Naive thymus-derived CD4-positive, alpha-beta T cell (primary cell): Measurements from ENCODE around the gene RETREG3. TPM values are rescaled to one million over a fixed set of nuclear protein-coding genes. Genes with fewer than 3 reads are reported as not detected.

Experiments used
- ATAC-seq: fragments of 150-1000 bp; cut with Tn5 transposase; 2 replicates; pipeline ENCODE4 v1.10.0; 2021; ENCODE audit warnings: mild to moderate bottlenecking, moderate library complexity
- CTCF ChIA-PET: fragments of 350-600 bp; sonication (Branson Sonifier 250); formaldehyde crosslinking; loops from one replicate; lab custom pipeline; 2021; ENCODE audit warnings: antibody characterized with exemption; lab: Charles Lee
- POLR2A ChIA-PET: fragments of 350-600 bp; sonication (Branson Sonifier 250); formaldehyde crosslinking; loops from one replicate; lab custom pipeline; 2021; ENCODE audit warnings: antibody characterized with exemption, inconsistent platforms; lab: Charles Lee
- DNase-seq, 9 donors: peaks; one replicate each; pipeline versions ENCODE4 v3.0.0 to v3.0.0-alpha.2; 2020 to 2022; ENCODE audit warnings: mixed read lengths in 1 of 9
- H3K27ac ChIP-seq: one replicate; pipeline ENCODE4 v1.7.0; 2013; ENCODE audit warnings: mild to moderate bottlenecking, low read depth, low read length, moderate library complexity
- H3K27me3 ChIP-seq, 2 donors: one replicate each; pipeline ENCODE4 v1.7.0; 2013; ENCODE audit warnings: low read length in 2 of 2, mild to moderate bottlenecking in 2 of 2, moderate library complexity in 2 of 2; ENCODE audit not compliant: control insufficient read depth in 2 of 2, insufficient read depth in 2 of 2
- H3K36me3 ChIP-seq, 3 experiments: 1 replicate in 2 of 3; 2 replicates in 1 of 3; pipeline ENCODE4 v1.7.0; 2013; ENCODE audit warnings: low read length in 3 of 3, mild to moderate bottlenecking in 3 of 3, moderate library complexity in 1 of 3; ENCODE audit not compliant: insufficient read depth in 3 of 3, control insufficient read depth in 2 of 3
- H3K4me1 ChIP-seq, 2 donors: one replicate each; pipeline ENCODE4 v1.7.0; 2013; ENCODE audit warnings: low read length in 2 of 2, mild to moderate bottlenecking in 2 of 2, moderate library complexity in 1 of 2; ENCODE audit not compliant: control insufficient read depth in 2 of 2, insufficient read depth in 2 of 2
- H3K4me3 ChIP-seq: 2 replicates; pipeline ENCODE4 v1.7.0; 2013; ENCODE audit warnings: mild to moderate bottlenecking, low read length
- H3K9me3 ChIP-seq, 3 experiments: 1 replicate in 2 of 3; 2 replicates in 1 of 3; pipeline ENCODE4 v1.7.0; 2013; ENCODE audit warnings: low read length in 3 of 3; ENCODE audit not compliant: control insufficient read depth in 2 of 3
- H3K27ac Mint-ChIP-seq, 9 donors: one replicate each; pipeline ENCODE4 v1.8.0; 2020 to 2022; ENCODE audit warnings: mixed read lengths in 9 of 9, mild to moderate bottlenecking in 8 of 9, moderate library complexity in 5 of 9, inconsistent platforms in 2 of 9
- H3K27me3 Mint-ChIP-seq, 5 donors: one replicate each; pipeline ENCODE4 v1.8.0; 2021 to 2022; ENCODE audit warnings: mixed read lengths in 5 of 5, mild to moderate bottlenecking in 1 of 5
- H3K36me3 Mint-ChIP-seq, 5 donors: one replicate each; pipeline ENCODE4 v1.8.0; 2020 to 2022; ENCODE audit warnings: mixed read lengths in 5 of 5, mild to moderate bottlenecking in 3 of 5, inconsistent platforms in 1 of 5
- H3K4me1 Mint-ChIP-seq, 7 donors: one replicate each; pipeline ENCODE4 v1.8.0; 2020 to 2022; ENCODE audit warnings: mixed read lengths in 7 of 7, mild to moderate bottlenecking in 3 of 7, inconsistent platforms in 1 of 7
- H3K4me3 Mint-ChIP-seq, 10 donors: one replicate each; pipeline ENCODE4 v1.8.0; 2020 to 2022; ENCODE audit warnings: mild to moderate bottlenecking in 10 of 10, mixed read lengths in 10 of 10, moderate library complexity in 6 of 10, inconsistent platforms in 2 of 10
- H3K9me3 Mint-ChIP-seq, 11 donors: one replicate each; pipeline ENCODE4 v1.8.0; 2020 to 2022; ENCODE audit warnings: mixed read lengths in 11 of 11, mild to moderate bottlenecking in 4 of 11, inconsistent platforms in 1 of 11, moderate library complexity in 1 of 11
- intact Hi-C, 2 donors: fragments of 100-400 bp; cut with micrococcal nuclease; formaldehyde crosslinking; loops; one replicate each; pipeline ENCODE4 v1.15.1; 2023
- polyA plus RNA-seq, 2 donors: library from polyadenylated mRNA; unstranded; fragments of 300-500 nt; fragmentation: Illumina TruSeq; gene quantifications; one replicate each; pipeline ENCODE4 v1.2.3, GENCODE V29; 2021
- total RNA-seq, 6 experiments: library from RNA in 5 of 6; stranded (reverse) in 5 of 6; gene quantifications; 1 replicate in 5 of 6; 2 replicates in 1 of 6; pipeline ENCODE4 v1.2.3 and lab custom pipeline; 2021 to 2026

The RETREG3 gene
- total and polyA plus RNA-seq, 7 experiments from 2014 or later, result 53.3 to 136 (median 124) TPM

DNA sequence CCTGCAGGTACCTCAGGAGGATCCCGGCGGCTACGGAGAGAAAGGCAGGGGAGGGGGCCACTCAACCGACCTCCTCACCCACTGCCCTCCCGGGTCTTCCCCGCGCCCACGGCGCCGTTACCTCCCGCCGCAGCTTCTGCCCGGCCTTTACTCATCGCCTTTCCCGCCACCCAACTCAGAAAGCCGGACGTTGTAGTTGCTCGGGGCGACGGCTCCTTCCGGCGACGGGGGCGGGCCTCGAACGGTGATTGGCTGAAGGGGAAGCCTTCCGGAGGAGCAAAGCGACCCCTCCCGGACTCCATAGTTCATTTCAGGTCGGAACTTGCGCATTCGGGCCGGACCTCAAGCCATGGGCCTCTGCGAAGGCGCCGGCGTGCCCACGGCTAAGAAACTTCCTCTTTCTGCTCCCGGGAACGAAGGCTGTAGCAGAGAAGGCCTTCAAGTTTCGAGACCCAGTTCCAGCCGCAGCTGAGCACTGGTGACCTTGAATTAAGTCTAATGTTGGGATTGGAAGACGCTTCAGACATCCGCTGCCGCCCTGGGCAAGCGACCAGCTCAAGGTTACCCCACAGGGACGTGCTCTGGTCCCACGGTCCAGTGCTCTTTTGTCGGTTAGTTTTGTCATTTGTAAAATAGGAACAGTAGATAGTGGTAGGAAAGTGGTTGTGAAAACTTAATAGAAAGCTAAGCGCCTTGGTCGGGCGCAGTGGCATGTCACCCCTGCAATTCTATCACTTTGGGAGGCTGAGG lies 31.5 kb downstream of the RETREG3 start, which contains the start of gene PSMC3IP:
Gene PSMC3IP (minus strand): TSS at position 198 of the 750 bp plus-strand sequence. CDS start 43 bp downstream, at position 155.
- no peaks in the 10 kb centered on the region for H3K9me3 ChIP-seq
- Mint-ChIP-seq H3K4me3 (peak within 1 kb of the TSS; percentile 86 to 100 (median 96)), H3K4me1 (peaks cover 17 to 53% (median 40%) of the 10 kb centered on the region in 7 donors), H3K9me3 (no peaks in the 10 kb centered on the region), H3K27ac (peak within 1 kb of the TSS; percentile 86 to 99 (median 96)), H3K27me3 (no peaks in the 10 kb centered on the region), H3K36me3 (peaks cover 7 to 28% (median 16%) of the 10 kb centered on the region in 5 donors)
- peak; percentile 98 for ATAC-seq
- peaks cover 9 to 12% of the 10 kb centered on the region in 2 donors for H3K4me1 ChIP-seq
- peak; percentile 74 to 95 (median 85) for DNase-seq
- H3K27ac ChIP-seq, result peak within 1 kb of the TSS; percentile 87
- CTCF ChIA-PET, result interaction anchor here (0.6 to 2.9 kb wide), 25 partner anchors 10 to 985 kb away, joined by 3 to 30 read pairs (median 4); partner anchors contain the start of genes PLEKHH3, RETREG3, RPL27 and TUBG1
- POLR2A ChIA-PET, result interaction anchor here (0.7 to 4.2 kb wide), 15 partner anchors 8 to 783 kb away, joined by 3 to 28 read pairs (median 5); partner anchors contain the start of genes COASY, MLX, NAGLU and RETREG3
- no peaks in the 10 kb centered on the region for H3K27me3 ChIP-seq
- intact Hi-C loops, result loop anchor here (1.0 to 5.0 kb wide), 14 partner anchors 10 to 420 kb away; partner anchors contain the start of genes COASY (in 2 of the 2), RETREG3 (in 2 of the 2), TUBG1 (in 2 of the 2) and BECN1 (in 1 of the 2)
- peak within 1 kb of the TSS; percentile 96 for H3K4me3 ChIP-seq
- H3K36me3 ChIP-seq, result peaks cover 6 to 56% (median 19%) of the 10 kb centered on the region in 3 experiments

DNA sequence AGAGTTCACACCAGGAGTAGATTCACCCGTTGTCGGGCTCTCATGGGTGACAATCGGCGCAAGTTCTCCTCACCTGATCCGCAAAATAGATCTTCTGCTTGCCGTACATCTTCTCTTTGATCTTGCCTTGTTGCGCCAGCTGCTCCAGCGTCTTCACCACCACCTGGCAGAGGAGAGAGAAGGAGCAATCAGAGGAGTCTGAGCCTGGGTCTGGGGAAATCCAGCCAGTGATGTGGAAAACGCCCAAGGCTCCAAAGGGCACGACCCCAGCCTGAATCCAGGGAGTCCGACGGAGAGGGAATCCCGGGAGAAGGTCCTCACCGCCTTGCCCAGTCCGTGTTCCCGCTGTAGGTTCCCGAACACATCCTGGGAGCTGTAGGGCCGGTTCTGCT lies 32.0 kb downstream of the RETREG3 start:
- Histone ChIP-seq H3K36me3 (peaks cover 3 to 56% (median 17%) of the 10 kb centered on the region in 3 experiments), H3K4me1 (peaks cover 9 to 12% of the 10 kb centered on the region in 2 donors), H3K4me3 (peak overlapping the region; percentile 96), H3K27ac (peak overlapping the region; percentile 87), H3K27me3 (no peaks in the 10 kb centered on the region), H3K9me3 (no peaks in the 10 kb centered on the region)
- CTCF ChIA-PET, result interaction anchor here (0.7 to 2.8 kb wide), 5 partner anchors 9 to 314 kb away, joined by 3 to 17 read pairs (median 9); partner anchors contain the start of genes RETREG3 and TUBG1
- H3K9me3 Mint-ChIP-seq, result no peaks in the 10 kb centered on the region
- peak overlapping the region; percentile 58 to 97 (median 87) for H3K27ac Mint-ChIP-seq
- H3K36me3 Mint-ChIP-seq, result peaks cover 7 to 27% (median 13%) of the 10 kb centered on the region in 5 donors
- ATAC-seq, result no peak
- no peak for DNase-seq
- no peaks in the 10 kb centered on the region for H3K27me3 Mint-ChIP-seq
- intact Hi-C loops, result loop anchor here (1.0 to 5.0 kb wide), 9 partner anchors 10 to 420 kb away; partner anchors contain the start of genes COASY (in 1 of the 2), EZH1 (in 1 of the 2), MLX (in 1 of the 2) and RPL27 (in 1 of the 2)
- H3K4me3 Mint-ChIP-seq, result peak overlapping the region; percentile 75 to 99 (median 92)
- H3K4me1 Mint-ChIP-seq, result peaks cover 17 to 54% (median 40%) of the 10 kb centered on the region in 7 donors
- POLR2A ChIA-PET, result interaction anchor here (1.3 to 4.2 kb wide), 8 partner anchors 8 to 183 kb away, joined by 3 to 28 read pairs (median 8); partner anchors contain the start of genes COASY, MLX, RETREG3 and TUBG1

DNA sequence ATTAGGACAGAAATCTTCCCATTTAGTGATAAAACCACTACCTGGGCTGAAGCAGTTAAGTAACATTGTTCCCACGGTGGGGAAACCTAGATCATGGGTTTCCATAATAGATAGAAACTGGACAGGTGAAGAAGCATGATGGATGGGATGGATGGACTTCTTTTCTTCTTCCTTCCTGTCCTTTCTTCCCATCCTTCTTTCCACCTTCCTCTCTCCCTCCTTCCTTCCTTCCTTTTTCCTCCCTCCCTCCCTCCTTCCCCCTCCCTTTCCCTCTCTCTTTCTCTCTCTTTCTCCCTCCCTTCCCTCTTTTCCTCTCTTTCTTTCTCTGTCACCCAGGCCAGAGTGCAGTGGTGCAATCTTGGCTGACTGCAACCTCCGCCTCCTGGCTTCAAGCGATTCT lies 34.7 kb downstream of the RETREG3 start:
- ATAC-seq (no peak), DNase-seq (no peak)
- H3K9me3 ChIP-seq, result no peaks in the 10 kb centered on the region
- ChIA-PET POLR2A (interaction anchor here (0.6 to 1.9 kb wide), 2 partner anchors 9 to 106 kb away, joined by 3 to 4 read pairs; no protein-coding TSS in a partner anchor), CTCF (interaction anchor here (0.6 kb wide), 1 partner anchor 558 kb away, joined by 4 read pairs; no protein-coding TSS in a partner anchor)
- H3K4me1 ChIP-seq, result peaks cover 9 to 12% of the 10 kb centered on the region in 2 donors
- Mint-ChIP-seq H3K27ac (no peak overlapping the region), H3K4me3 (no peak overlapping the region), H3K9me3 (no peaks in the 10 kb centered on the region), H3K27me3 (no peaks in the 10 kb centered on the region), H3K4me1 (peaks cover 16 to 60% (median 35%) of the 10 kb centered on the region in 7 donors), H3K36me3 (peaks cover 7 to 37% (median 13%) of the 10 kb centered on the region in 5 donors)
- no peak overlapping the region for H3K4me3 ChIP-seq
- H3K27ac ChIP-seq, result no peak overlapping the region
- no peaks in the 10 kb centered on the region for H3K27me3 ChIP-seq
- H3K36me3 ChIP-seq, result peaks cover 21 to 60% (median 23%) of the 10 kb centered on the region in 3 experiments
- intact Hi-C loops, result no loop called here

DNA sequence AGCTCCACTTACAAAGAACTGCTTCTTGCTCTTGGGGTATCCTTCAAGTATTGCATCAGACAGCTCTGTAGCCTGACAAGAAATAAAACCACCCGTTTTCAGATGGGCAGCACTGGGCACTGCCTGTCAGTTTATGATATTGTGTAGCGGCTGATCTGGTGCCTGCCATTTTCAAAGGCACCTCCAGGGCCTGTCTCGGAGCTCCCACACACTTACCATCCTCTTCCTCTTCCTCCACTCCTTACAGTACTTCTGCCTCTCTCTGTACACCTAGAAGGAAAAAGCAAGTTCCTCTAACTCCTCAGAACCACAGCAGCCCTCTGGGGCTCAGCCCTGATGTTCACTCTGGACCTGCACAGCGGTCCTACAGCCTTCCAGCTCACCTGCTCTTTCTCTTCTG lies 36.1 kb downstream of the RETREG3 start:
- H3K27ac Mint-ChIP-seq, result peak overlapping the region in 2 of 9 donors; percentile 26 to 86
- peaks cover 19 to 56% (median 40%) of the 10 kb centered on the region in 7 donors for H3K4me1 Mint-ChIP-seq
- H3K36me3 Mint-ChIP-seq, result peaks cover 7 to 42% (median 13%) of the 10 kb centered on the region in 5 donors
- Histone ChIP-seq H3K9me3 (no peaks in the 10 kb centered on the region), H3K36me3 (peaks cover 21 to 70% (median 23%) of the 10 kb centered on the region in 3 experiments), H3K27me3 (no peaks in the 10 kb centered on the region), H3K27ac (no peak overlapping the region), H3K4me1 (peaks cover 6 to 9% of the 10 kb centered on the region in 2 donors), H3K4me3 (no peak overlapping the region)
- ChIA-PET POLR2A (interaction anchor here (1.6 kb wide), 1 partner anchor 11 kb away, joined by 4 read pairs; the partner anchor contains the start of gene COASY), CTCF (interaction anchor here (0.6 to 1.6 kb wide), 2 partner anchors 9 to 96 kb away, joined by 3 read pairs; no protein-coding TSS in a partner anchor)
- no peak for ATAC-seq
- H3K4me3 Mint-ChIP-seq, result peak overlapping the region in 3 of 10 donors; percentile 11 to 39 (median 17)
- H3K9me3 Mint-ChIP-seq, result no peaks in the 10 kb centered on the region
- no peaks in the 10 kb centered on the region for H3K27me3 Mint-ChIP-seq
- DNase-seq, result no peak
- intact Hi-C loops, result no loop called here

DNA sequence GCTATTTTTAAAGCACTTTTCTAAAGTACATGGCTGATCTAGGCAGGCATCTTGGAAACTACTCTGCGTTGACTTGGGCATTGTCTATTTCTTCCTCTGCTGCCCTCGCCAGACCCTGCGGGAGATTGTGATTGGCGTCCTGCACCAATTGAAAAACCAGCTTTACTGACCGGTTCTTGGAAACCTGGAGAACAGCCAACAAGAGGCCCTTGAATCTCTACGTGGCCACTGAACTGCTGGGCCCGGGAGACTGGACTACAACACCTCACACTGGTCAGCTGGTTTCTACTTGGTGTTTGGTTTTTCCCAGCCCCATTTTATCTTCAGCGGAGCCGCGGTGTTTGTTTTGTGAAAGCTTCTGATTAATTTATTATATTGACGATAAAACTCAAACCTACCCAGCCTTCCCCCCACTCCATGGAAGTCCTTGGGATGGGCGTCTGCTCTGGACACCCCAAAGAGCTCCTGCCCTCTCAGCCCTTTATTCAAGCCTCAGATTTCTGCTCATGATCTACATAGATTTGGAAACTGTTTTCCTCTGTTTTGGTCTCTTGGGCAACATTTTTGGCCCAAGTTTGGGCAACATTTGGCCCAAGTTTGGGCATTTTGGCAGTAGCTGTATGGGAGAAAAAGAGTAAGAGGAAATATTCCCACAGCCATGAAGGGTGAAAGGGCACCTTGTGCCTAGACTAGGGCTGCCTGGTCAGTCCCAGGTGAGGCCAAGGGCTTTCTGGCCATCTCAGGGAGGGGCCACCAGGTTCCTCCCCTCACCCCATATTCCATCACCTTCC lies 37.5 kb downstream of the RETREG3 start:
- peaks cover 13 to 49% (median 32%) of the 10 kb centered on the region in 7 donors for H3K4me1 Mint-ChIP-seq
- H3K27me3 Mint-ChIP-seq, result no peaks in the 10 kb centered on the region
- no peaks in the 10 kb centered on the region for H3K9me3 ChIP-seq
- no peaks in the 10 kb centered on the region for H3K27me3 ChIP-seq
- no peak for ATAC-seq
- POLR2A ChIA-PET, result interaction anchor here (1.6 kb wide), 1 partner anchor 10 kb away, joined by 4 read pairs; the partner anchor contains the start of gene COASY
- H3K9me3 Mint-ChIP-seq, result no peaks in the 10 kb centered on the region
- no peak overlapping the region for H3K4me3 ChIP-seq
- intact Hi-C loops, result no loop called here
- CTCF ChIA-PET, result interaction anchor here (1.0 kb wide), 1 partner anchor 23 kb away, joined by 3 read pairs; no protein-coding TSS in a partner anchor
- H3K36me3 ChIP-seq, result peaks cover 21 to 75% (median 23%) of the 10 kb centered on the region in 3 experiments
- H3K4me1 ChIP-seq, result peaks cover 7 to 10% of the 10 kb centered on the region in 2 donors
- H3K27ac Mint-ChIP-seq, result no peak overlapping the region
- no peak overlapping the region for H3K27ac ChIP-seq
- no peak overlapping the region for H3K4me3 Mint-ChIP-seq
- H3K36me3 Mint-ChIP-seq, result peaks cover 7 to 45% (median 13%) of the 10 kb centered on the region in 5 donors
- DNase-seq, result no peak
